ENCODE data around the gene HIBADH.

Gene HIBADH

GRCh38 chr7:27670177-27670576 is 7.5 kb upstream of the HIBADH start:
- TF ChIP-seq, protein P1, sequence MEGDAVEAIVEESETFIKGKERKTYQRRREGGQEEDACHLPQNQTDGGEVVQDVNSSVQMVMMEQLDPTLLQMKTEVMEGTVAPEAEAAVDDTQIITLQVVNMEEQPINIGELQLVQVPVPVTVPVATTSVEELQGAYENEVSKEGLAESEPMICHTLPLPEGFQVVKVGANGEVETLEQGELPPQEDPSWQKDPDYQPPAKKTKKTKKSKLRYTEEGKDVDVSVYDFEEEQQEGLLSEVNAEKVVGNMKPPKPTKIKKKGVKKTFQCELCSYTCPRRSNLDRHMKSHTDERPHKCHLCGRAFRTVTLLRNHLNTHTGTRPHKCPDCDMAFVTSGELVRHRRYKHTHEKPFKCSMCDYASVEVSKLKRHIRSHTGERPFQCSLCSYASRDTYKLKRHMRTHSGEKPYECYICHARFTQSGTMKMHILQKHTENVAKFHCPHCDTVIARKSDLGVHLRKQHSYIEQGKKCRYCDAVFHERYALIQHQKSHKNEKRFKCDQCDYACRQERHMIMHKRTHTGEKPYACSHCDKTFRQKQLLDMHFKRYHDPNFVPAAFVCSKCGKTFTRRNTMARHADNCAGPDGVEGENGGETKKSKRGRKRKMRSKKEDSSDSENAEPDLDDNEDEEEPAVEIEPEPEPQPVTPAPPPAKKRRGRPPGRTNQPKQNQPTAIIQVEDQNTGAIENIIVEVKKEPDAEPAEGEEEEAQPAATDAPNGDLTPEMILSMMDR (IDR thresholded peaks at IDR 0.05; ENCODE audit: low read length, missing control alignments): no peak
- no peak overlapping the region for H3K4me3 ChIP-seq (replicated peaks; ENCODE audit: low read depth, low read length)
- DNase-seq (ENCODE audit: low read depth): no peak

GRCh38 chr7:27665531-27665930 is 2.8 kb upstream of the HIBADH start:
- no peak for DNase-seq (ENCODE audit: low read depth)
- TF ChIP-seq, protein P1 (IDR thresholded peaks at IDR 0.05; ENCODE audit: low read length, missing control alignments): no peak
- H3K4me3 ChIP-seq (replicated peaks; ENCODE audit: low read depth, low read length): no peak overlapping the region

- DNase-seq (ENCODE audit: low read depth): no peak
- H3K4me3 ChIP-seq (replicated peaks; ENCODE audit: low read depth, low read length): no peak overlapping the region
- TF ChIP-seq, protein P1 (IDR thresholded peaks at IDR 0.05; ENCODE audit: low read length, missing control alignments): no peak
Measured at GRCh38 chr7:27663989-27664331, 1.3 kb upstream of the HIBADH start.

- peak overlapping the region; percentile 77 for H3K4me3 ChIP-seq (replicated peaks; ENCODE audit: low read depth, low read length)
- TF ChIP-seq, protein P1 (IDR thresholded peaks at IDR 0.05; ENCODE audit: low read length, missing control alignments): no peak
- peak; percentile 20 for DNase-seq (ENCODE audit: low read depth)
Measured at GRCh38 chr7:27661811-27662489, 733 bp downstream of the HIBADH start.

GRCh38 chr7:27656724-27657123 is 6.0 kb downstream of the HIBADH start:
- DNase-seq (ENCODE audit: low read depth): no peak
- TF ChIP-seq, protein P1 (IDR thresholded peaks at IDR 0.05; ENCODE audit: low read length, missing control alignments): no peak
- H3K4me3 ChIP-seq (replicated peaks; ENCODE audit: low read depth, low read length): no peak overlapping the region

DNA sequence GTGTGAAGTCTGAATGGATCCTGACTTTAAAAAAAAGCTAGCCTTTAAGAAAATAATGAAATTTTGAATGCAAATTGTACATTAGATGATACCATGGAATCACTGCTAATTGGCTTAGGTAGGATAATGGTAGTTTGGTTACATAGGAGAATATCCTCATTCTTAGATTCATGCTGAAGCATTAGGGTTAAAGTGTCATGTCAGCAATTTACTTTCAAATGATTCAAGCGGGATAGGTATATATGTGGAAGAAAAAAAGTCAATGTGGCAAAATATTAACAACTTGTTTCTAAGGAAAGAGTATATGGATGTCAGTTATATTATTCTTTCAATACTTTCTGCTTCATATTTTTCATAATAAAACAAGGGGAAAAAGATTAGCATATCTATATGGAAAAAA is 7.5 kb downstream of the HIBADH start:
- no peak overlapping the region for H3K4me3 ChIP-seq (replicated peaks; ENCODE audit: low read depth, low read length)
- DNase-seq (ENCODE audit: low read depth): no peak
- TF ChIP-seq, protein P1 (IDR thresholded peaks at IDR 0.05; ENCODE audit: low read length, missing control alignments): no peak

- H3K4me3 ChIP-seq (replicated peaks; ENCODE audit: low read depth, low read length): no peak overlapping the region
Measured at GRCh38 chr7:27652518-27652917, 10.2 kb downstream of the HIBADH start.

More at GRCh38 chr7:27652518-27652917, 10.2 kb downstream of the HIBADH start:
- TF ChIP-seq, protein P1 (IDR thresholded peaks at IDR 0.05; ENCODE audit: low read length, missing control alignments): no peak
- DNase-seq (ENCODE audit: low read depth): no peak
